Mucosa of descending colon (tissue), 3 donors: ENCODE data around the gene PLIN5. TPM values are rescaled to one million over a fixed set of nuclear protein-coding genes. Genes with fewer than 3 reads are reported as not detected.
"Not testable (repeated sequence)": the region's sequence is repeated elsewhere in the genome, so short reads cannot be mapped to it uniquely, and the experiment has no call there.

Experiments used
- ATAC-seq: fragments of 200-7000 bp; cut with Tn5 transposase; one replicate; pipeline ENCODE4 v1.9.1; 2020; ENCODE audit warnings: mild to moderate bottlenecking, moderate library complexity
- DNase-seq, 3 donors: peaks; one replicate each; pipeline ENCODE4 v3.0.0-alpha.2; 2020
- H3K36me3 ChIP-seq: fragments of 200-600 bp; one replicate; pipeline ENCODE4 v1.8.0; 2021; ENCODE audit warnings: low read depth, mild to moderate bottlenecking
- H3K4me1 ChIP-seq: fragments of 200-600 bp; one replicate; pipeline ENCODE4 v1.8.0; 2021; ENCODE audit warnings: low read depth, mild to moderate bottlenecking
- H3K4me3 ChIP-seq: fragments of 200-600 bp; one replicate; pipeline ENCODE4 v1.8.0; 2021; ENCODE audit warnings: mild to moderate bottlenecking
- H3K9me3 ChIP-seq: fragments of 200-600 bp; one replicate; pipeline ENCODE4 v1.8.0; 2021; ENCODE audit warnings: mild to moderate bottlenecking
- intact Hi-C, 2 donors: fragments of 100-400 bp; cut with DNase I in 1 of 2; cut with micrococcal nuclease in 1 of 2; formaldehyde crosslinking; loops; one replicate each; pipeline versions ENCODE4 v1.11.0 to v1.11.1; 2022; cut with DNase I, micrococcal nuclease
- total RNA-seq, 3 donors: library from RNA; stranded (reverse); fragmentation: NEBNext Ultra II Directional in 2 of 3; extraction: Animal tissue kit (Norgen Biotek cat#: 25700) in 2 of 3; gene quantifications; one replicate each; pipeline versions ENCODE4 v1.2.1 to v1.2.4, GENCODE V29; 2021 to 2023
- TF ChIP-seq, protein P1 (sequence below): fragments of 200-600 bp; IDR thresholded peaks from one replicate; pipeline ENCODE4 v1.8.0; 2022; ENCODE audit warnings: antibody characterized with exemption, mild to moderate bottlenecking
- donor health status: DM: no; HTN: no; CAD: no; lungs with moderate emphysema.
- donor health status: DM: no; HTN: no; CAD: no.
- donor health status: DM: no; HTN: yes; CAD: no.

The PLIN5 gene
- total RNA-seq, 3 donors from 2014 or later = 3.2 to 6.7 (median 4.5) TPM

GRCh38 chr19:4542896-4543841 lies 8.1 kb upstream of the PLIN5 start:
- intact Hi-C loops = no loop called here
- no peaks in the 10 kb centered on the region for H3K9me3 ChIP-seq
- H3K4me1 ChIP-seq = no peaks in the 10 kb centered on the region
- no peaks in the 10 kb centered on the region for H3K36me3 ChIP-seq
- DNase-seq (no peak), ATAC-seq (no peak)
- TF ChIP-seq, protein P1, sequence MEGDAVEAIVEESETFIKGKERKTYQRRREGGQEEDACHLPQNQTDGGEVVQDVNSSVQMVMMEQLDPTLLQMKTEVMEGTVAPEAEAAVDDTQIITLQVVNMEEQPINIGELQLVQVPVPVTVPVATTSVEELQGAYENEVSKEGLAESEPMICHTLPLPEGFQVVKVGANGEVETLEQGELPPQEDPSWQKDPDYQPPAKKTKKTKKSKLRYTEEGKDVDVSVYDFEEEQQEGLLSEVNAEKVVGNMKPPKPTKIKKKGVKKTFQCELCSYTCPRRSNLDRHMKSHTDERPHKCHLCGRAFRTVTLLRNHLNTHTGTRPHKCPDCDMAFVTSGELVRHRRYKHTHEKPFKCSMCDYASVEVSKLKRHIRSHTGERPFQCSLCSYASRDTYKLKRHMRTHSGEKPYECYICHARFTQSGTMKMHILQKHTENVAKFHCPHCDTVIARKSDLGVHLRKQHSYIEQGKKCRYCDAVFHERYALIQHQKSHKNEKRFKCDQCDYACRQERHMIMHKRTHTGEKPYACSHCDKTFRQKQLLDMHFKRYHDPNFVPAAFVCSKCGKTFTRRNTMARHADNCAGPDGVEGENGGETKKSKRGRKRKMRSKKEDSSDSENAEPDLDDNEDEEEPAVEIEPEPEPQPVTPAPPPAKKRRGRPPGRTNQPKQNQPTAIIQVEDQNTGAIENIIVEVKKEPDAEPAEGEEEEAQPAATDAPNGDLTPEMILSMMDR = no peak
- H3K4me3 ChIP-seq = no peak overlapping the region

DNA sequence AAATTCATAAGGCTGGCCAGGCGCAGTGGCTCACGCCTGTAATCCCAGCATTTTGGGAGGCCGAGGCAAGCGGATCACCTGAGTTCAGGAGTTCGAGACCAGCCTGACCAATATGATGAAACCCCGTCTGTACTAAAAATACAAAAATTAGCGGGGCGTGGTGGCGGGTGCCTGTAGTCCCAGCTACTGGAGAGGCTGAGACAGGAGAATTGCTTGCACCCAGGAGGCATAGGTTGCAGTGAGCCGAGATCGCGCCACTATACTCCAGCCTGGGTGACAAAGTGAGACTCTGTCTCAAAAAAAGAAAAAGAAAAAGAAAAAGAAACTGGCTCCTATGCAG lies 6.8 kb upstream of the PLIN5 start:
- H3K9me3 ChIP-seq, intact Hi-C loops, H3K4me3 ChIP-seq, DNase-seq, ATAC-seq, H3K4me1 ChIP-seq, H3K36me3 ChIP-seq: not testable (repeated sequence)

DNA sequence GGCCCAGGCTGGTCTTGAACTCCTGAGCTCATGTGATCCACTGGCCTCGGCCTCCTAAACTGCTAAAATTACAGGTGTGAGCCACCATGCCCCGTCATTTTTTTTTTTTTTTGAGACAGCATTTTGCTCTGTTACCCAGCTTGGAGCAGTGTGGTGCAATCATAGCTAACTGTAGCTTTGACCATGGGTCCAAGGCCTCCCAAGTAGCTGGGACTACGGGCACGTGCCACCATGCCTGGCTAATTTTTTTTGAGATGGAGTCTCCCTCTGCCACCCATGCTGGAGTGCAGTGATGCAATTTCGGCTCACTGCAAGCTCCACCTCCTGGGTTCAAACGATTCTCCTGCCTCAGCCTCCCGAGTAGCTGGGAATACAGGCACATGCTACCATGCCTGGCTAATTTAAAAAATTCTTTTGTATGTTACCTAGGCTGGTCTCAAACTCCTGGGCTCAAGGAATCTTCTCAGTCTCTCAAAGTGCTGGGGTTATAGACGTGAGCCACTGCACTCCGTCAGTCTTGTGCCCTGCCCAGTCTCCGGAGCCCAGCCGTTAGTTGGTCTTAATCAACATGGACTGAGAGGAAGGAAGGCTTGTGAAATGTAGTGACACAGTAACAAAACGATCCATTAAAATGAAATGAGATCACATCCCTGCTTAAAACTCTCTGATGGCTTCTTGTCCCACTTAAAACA lies 6.2 kb upstream of the PLIN5 start:
- H3K4me1 ChIP-seq = peaks cover under 1% of the 10 kb centered on the region
- ATAC-seq (no peak), DNase-seq (no peak)
- intact Hi-C loops = no loop called here
- H3K9me3 ChIP-seq = no peaks in the 10 kb centered on the region
- no peak overlapping the region for H3K4me3 ChIP-seq
- no peaks in the 10 kb centered on the region for H3K36me3 ChIP-seq
- TF ChIP-seq, protein P1 = no peak

GRCh38 chr19:4539693-4540581 lies 4.9 kb upstream of the PLIN5 start, which contains the start of gene LRG1:
LRG1 (minus strand) TSS chr19:4540036; CDS start chr19:4540013, 23 bp downstream.
- DNase-seq (peak; percentile 85 to 89 (median 88)), ATAC-seq (peak; percentile 95)
- H3K4me1 ChIP-seq = peaks cover 13% of the 10 kb centered on the region
- intact Hi-C loops = no loop called here
- no peaks in the 10 kb centered on the region for H3K9me3 ChIP-seq
- TF ChIP-seq, protein P1 = no peak
- H3K4me3 ChIP-seq = no peak within 1 kb of the TSS
- H3K36me3 ChIP-seq = no peaks in the 10 kb centered on the region

- H3K4me3 ChIP-seq = no peak overlapping the region
- H3K9me3 ChIP-seq = no peaks in the 10 kb centered on the region
- intact Hi-C loops = no loop called here
- H3K36me3 ChIP-seq = no peaks in the 10 kb centered on the region
- ATAC-seq (no peak), DNase-seq (no peak)
- H3K4me1 ChIP-seq = peaks cover 13% of the 10 kb centered on the region
- TF ChIP-seq, protein P1 = no peak
Observed at GRCh38 chr19:4539169-4539692, 4.2 kb upstream of the PLIN5 start.
